Ovary (tissue), 3 donors: ENCODE measurements around the gene MS4A6A.

Experiments used
- CTCF ChIP-seq, 3 donors: fragments of 450-650 bp in 2 of 3; fragments of 200-600 bp in 1 of 3; IDR thresholded peaks; one replicate each; pipeline versions ENCODE4 v1.5.1 to v1.8.0; 2016 to 2022; ENCODE audit warnings: antibody characterized with exemption in 3 of 3, mild to moderate bottlenecking in 1 of 3
- EP300 ChIP-seq: sonication (generic); formaldehyde crosslinking; IDR thresholded peaks from one replicate; pipeline ENCODE4 v1.6.1; 2017; ENCODE audit warnings: antibody characterized with exemption
- POLR2A ChIP-seq: fragments of 450-650 bp; IDR thresholded peaks from one replicate; pipeline ENCODE4 v1.6.1; 2017; ENCODE audit warnings: antibody characterized with exemption, mild to moderate bottlenecking, moderate library complexity
- donor health status: DM: no; HTN: no; CAD: no.

GRCh38 chr11:60150279-60150678 lies 32.6 kb downstream of the MS4A6A start:
- TF ChIP-seq EP300 (no peak), POLR2A (no peak), CTCF (IDR thresholded peaks at IDR 0.05) (no peak)
